Bronchial epithelial cell (primary cell): ENCODE results near the gene RUFY1. TPM values are rescaled to one million over a fixed set of nuclear protein-coding genes. Genes with fewer than 3 reads are reported as not detected.

Experiments used
- DNase-seq: peaks from one replicate; pipeline ENCODE4 v3.0.0-alpha.2; 2010; ENCODE audit warnings: low read depth
- FAIRE-seq: peaks from 2 replicates; lab custom pipeline; 2011; peaks lifted over from hg19 to GRCh38; lab: Jason Lieb, UNC
- H3K27me3 ChIP-seq: 2 replicates; pipeline ENCODE4 v1.5.1; 2011; ENCODE audit warnings: low read length; ENCODE audit not compliant: control insufficient read depth, insufficient read depth
- H3K36me3 ChIP-seq: 2 replicates; pipeline ENCODE4 v1.5.1; 2011; ENCODE audit warnings: low read length; ENCODE audit not compliant: control insufficient read depth, insufficient read depth
- H3K4me3 ChIP-seq: 2 replicates; pipeline ENCODE4 v1.5.1; 2011; ENCODE audit warnings: mild to moderate bottlenecking, low read depth, low read length, control low read depth
- total RNA-seq: library from RNA; depleted of rRNA; stranded (reverse); fragments of >200 nt; gene quantifications from 2 replicates; pipeline ENCODE4 v1.2.1, GENCODE V29; 2014
- TF ChIP-seq, protein P1 (sequence below): IDR thresholded peaks from 2 replicates; pipeline ENCODE4 v1.5.1; 2011; ENCODE audit warnings: mild to moderate bottlenecking, moderate library complexity, low read length, control low read depth, inconsistent platforms; ENCODE audit not compliant: insufficient read depth, severe bottlenecking

RUFY1 gene
- total RNA-seq, 1 donor from 2014 or later, result 32.9 TPM

DNA sequence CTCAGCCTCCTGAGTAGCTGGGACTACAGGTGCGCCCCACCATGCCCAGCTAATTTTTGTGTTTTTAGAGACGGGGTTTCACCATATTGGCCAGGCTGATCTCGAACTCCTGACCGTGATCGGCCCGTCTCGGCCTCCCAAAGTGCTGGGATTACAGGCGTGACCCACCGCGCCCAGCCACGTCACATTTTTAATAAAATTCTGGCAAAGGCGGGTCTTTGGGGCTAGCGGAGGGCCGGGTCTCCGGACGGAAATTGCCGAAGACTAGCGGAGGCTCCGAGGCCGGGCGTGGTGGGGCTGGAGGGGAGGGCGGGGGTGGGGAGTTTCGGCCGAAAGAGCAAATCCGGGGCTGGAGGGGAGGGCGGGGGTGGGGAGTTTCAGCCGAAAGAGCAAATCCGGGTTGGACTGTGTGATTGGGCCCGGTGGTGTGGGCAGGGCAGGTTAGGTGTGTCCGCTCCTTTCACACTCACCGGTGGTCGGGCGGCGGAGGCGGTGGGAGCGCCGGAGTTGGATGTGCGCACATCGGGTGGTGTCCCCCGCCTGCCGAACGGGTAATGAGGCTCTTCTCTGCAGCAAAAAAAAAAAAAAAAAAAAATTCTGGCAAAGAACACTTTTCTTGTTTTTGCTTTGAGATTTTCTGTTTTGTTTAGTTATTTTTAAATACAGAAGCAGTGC lies 27.1 kb downstream of the RUFY1 start:
- Histone ChIP-seq H3K4me3 (no peak overlapping the region), H3K27me3 (no peaks in the 10 kb centered on the region), H3K36me3 (peaks cover 8% of the 10 kb centered on the region)
- DNase-seq (no peak), FAIRE-seq (no peak)
- TF ChIP-seq, protein P1, sequence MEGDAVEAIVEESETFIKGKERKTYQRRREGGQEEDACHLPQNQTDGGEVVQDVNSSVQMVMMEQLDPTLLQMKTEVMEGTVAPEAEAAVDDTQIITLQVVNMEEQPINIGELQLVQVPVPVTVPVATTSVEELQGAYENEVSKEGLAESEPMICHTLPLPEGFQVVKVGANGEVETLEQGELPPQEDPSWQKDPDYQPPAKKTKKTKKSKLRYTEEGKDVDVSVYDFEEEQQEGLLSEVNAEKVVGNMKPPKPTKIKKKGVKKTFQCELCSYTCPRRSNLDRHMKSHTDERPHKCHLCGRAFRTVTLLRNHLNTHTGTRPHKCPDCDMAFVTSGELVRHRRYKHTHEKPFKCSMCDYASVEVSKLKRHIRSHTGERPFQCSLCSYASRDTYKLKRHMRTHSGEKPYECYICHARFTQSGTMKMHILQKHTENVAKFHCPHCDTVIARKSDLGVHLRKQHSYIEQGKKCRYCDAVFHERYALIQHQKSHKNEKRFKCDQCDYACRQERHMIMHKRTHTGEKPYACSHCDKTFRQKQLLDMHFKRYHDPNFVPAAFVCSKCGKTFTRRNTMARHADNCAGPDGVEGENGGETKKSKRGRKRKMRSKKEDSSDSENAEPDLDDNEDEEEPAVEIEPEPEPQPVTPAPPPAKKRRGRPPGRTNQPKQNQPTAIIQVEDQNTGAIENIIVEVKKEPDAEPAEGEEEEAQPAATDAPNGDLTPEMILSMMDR, result no peak

- Histone ChIP-seq H3K4me3 (no peak overlapping the region), H3K36me3 (peaks cover 20% of the 10 kb centered on the region), H3K27me3 (no peaks in the 10 kb centered on the region)
- FAIRE-seq, result no peak
- no peak for DNase-seq
- TF ChIP-seq, protein P1, result no peak
Observed at GRCh38 chr5:179585941-179586401, 35.6 kb downstream of the RUFY1 start.

DNA sequence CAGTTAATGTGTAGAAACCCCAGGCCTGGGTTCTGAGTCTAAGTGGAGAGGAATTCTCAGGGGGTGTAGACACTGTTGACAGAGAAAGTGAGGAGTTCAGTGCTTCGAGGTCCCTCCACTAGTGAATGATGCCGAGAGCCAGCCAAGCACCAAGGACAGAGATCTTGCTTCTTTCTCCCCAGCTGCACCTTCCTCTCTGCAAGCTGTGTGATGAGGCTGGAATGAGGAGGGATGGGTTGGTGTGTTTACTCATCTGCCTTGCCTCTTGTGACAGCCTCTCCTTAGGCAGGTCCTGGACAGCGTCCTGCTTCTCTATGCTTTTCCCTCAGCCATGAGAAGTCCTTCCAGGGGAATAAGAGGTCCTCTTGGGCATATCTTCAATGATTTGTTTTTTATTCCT lies 37.8 kb downstream of the RUFY1 start:
- FAIRE-seq (no peak), DNase-seq (no peak)
- no peak overlapping the region for H3K4me3 ChIP-seq
- H3K36me3 ChIP-seq, result peaks cover 22% of the 10 kb centered on the region
- H3K27me3 ChIP-seq, result no peaks in the 10 kb centered on the region
- TF ChIP-seq, protein P1, result no peak

DNA sequence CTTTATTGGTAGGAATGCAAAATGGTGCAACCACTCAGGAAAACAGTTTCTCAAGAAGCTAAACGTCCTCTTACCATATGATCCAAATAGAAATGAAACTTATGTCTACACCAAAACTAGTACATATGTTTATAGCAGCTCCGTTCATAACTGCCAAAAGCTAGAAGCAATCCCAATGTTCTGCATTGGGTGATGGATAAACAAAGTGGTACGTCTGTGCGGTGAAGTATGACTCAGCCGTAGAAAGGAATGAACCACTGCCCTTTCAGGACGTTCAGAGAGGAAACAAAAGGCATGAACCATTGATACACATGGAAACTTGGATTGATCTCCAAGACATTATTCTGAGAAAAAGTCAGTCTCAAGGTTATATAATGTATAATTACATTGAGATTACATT lies 45.6 kb downstream of the RUFY1 start:
- no peak for DNase-seq
- Histone ChIP-seq H3K4me3 (no peak overlapping the region), H3K36me3 (peaks cover 22% of the 10 kb centered on the region), H3K27me3 (no peaks in the 10 kb centered on the region)
- TF ChIP-seq, protein P1, result no peak
- FAIRE-seq, result no peak

DNA sequence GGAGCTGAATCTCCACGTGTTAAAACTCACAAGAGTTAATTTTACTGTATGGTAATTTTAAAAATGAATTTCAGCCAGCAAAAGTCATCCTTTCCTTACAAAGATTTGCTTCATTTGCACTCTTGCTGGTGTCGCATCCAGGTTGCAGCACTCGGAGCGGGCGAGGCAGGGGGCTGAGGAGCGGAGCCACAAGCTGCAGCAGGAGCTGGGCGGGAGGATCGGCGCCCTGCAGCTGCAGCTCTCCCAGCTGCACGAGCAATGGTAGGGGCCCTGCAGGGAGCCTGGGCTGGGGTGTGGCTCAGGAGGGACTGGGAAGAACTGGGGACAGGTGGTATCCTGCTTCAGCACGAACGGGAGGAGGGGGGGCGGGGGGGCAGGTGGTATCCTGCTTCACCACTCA lies 46.1 kb downstream of the RUFY1 start:
- peaks cover 22% of the 10 kb centered on the region for H3K36me3 ChIP-seq
- H3K4me3 ChIP-seq, result no peak overlapping the region
- FAIRE-seq, result no peak
- DNase-seq, result no peak
- H3K27me3 ChIP-seq, result no peaks in the 10 kb centered on the region
- TF ChIP-seq, protein P1, result no peak

DNA sequence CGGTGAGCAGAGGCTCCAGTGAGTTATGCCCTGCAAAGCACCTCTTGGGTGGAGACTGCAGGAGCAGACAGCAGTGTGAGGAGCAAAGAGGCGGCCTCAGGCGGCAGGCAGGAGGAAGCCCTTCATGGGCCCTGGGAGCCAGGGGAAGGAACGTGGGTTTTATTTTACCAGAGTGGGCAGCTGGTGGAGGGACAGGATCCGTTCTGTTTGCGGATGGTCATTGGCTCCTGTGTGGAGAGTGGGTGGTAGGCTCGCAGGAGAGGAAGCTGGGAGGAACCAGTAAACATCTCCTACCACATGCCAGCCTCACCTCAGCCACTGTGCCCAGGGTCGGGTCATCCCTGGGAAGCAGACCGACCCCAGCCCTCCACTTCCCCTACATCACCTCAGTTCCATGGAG lies 48.7 kb downstream of the RUFY1 start:
- DNase-seq, result no peak
- H3K36me3 ChIP-seq, result peaks cover 21% of the 10 kb centered on the region
- FAIRE-seq, result no peak
- H3K4me3 ChIP-seq, result no peak overlapping the region
- TF ChIP-seq, protein P1, result no peak
- H3K27me3 ChIP-seq, result no peaks in the 10 kb centered on the region
